Mesendoderm (in vitro differentiated cells): Measurements from ENCODE around the gene SETD5.

Experiments used
- DNase-seq: peaks from one replicate; pipeline ENCODE4 v3.0.0; 2013
- H2AK5ac ChIP-seq: 2 replicates; pipeline ENCODE4 v1.6.1; 2013; ENCODE audit warnings: low read length, inconsistent platforms
- H2BK120ac ChIP-seq: 2 replicates; pipeline ENCODE4 v1.6.1; 2013; ENCODE audit warnings: low read depth, mild to moderate bottlenecking, low read length, moderate library complexity, mixed read lengths
- H2BK15ac ChIP-seq: replicated peaks from 2 replicates; pipeline ENCODE4 v1.6.1; 2013; ENCODE audit warnings: low read depth, mild to moderate bottlenecking, moderate library complexity
- H2BK5ac ChIP-seq: 2 replicates; pipeline ENCODE4 v1.6.1; 2013; ENCODE audit warnings: low read length, inconsistent platforms
- H3K18ac ChIP-seq: 2 replicates; pipeline ENCODE4 v1.6.1; 2013; ENCODE audit warnings: mild to moderate bottlenecking, low read length, mixed read lengths
- H3K23ac ChIP-seq: one replicate; pipeline ENCODE4 v1.6.1; 2013; ENCODE audit warnings: low read length
- H3K27ac ChIP-seq: 2 replicates; pipeline ENCODE4 v1.5.1; 2013; ENCODE audit warnings: low read depth, mild to moderate bottlenecking, inconsistent platforms, low read length, moderate library complexity
- H3K27me3 ChIP-seq: 2 replicates; pipeline ENCODE4 v1.6.1; 2013; ENCODE audit warnings: low read length, control low read depth, mild to moderate bottlenecking, inconsistent platforms; ENCODE audit not compliant: insufficient read depth, poor library complexity
- H3K36me3 ChIP-seq: 2 replicates; pipeline ENCODE4 v1.6.1; 2013; ENCODE audit warnings: low read length, inconsistent platforms; ENCODE audit not compliant: control insufficient read depth, insufficient read depth
- H3K4ac ChIP-seq: one replicate; pipeline ENCODE4 v1.6.1; 2013; ENCODE audit warnings: low read depth, mild to moderate bottlenecking, low read length, moderate library complexity
- H3K4me1 ChIP-seq: 2 replicates; pipeline ENCODE4 v1.6.1; 2013; ENCODE audit warnings: low read depth, low read length, inconsistent platforms; ENCODE audit not compliant: control insufficient read depth
- H3K4me2 ChIP-seq: 2 replicates; pipeline ENCODE4 v1.6.1; 2013; ENCODE audit warnings: low read length
- H3K4me3 ChIP-seq: 2 replicates; pipeline ENCODE4 v1.5.1; 2013; ENCODE audit warnings: mild to moderate bottlenecking, low read length
- H3K56ac ChIP-seq: one replicate; pipeline ENCODE4 v1.6.1; 2013; ENCODE audit warnings: low read length
- H3K79me1 ChIP-seq: 2 replicates; pipeline ENCODE4 v1.6.1; 2013; ENCODE audit warnings: low read length, inconsistent platforms
- H3K79me2 ChIP-seq: 2 replicates; pipeline ENCODE4 v1.6.1; 2013; ENCODE audit warnings: mild to moderate bottlenecking, low read length; ENCODE audit not compliant: control insufficient read depth, insufficient read depth
- H3K9ac ChIP-seq: 2 replicates; pipeline ENCODE4 v1.6.1; 2013; ENCODE audit warnings: low read length, inconsistent platforms
- H4K5ac ChIP-seq: one replicate; pipeline ENCODE4 v1.6.1; 2013; ENCODE audit warnings: low read length
- H4K8ac ChIP-seq: one replicate; pipeline ENCODE4 v1.6.1; 2013; ENCODE audit warnings: low read depth, mild to moderate bottlenecking, control low read depth, low read length, moderate library complexity
- WGBS: extraction: QIAGEN DNeasy Blood & Tissue Kit; methylation state at CpG from one replicate; pipeline ENCODE4 v1.1.7; 2013; ENCODE audit warnings: low lambda C conversion rate, missing lambda C conversion rate; ENCODE audit not compliant: insufficient coverage; ENCODE audit errors: extremely low coverage; 5-methylcytosine and 5-hydroxymethylcytosine counted together

SETD5 gene

DNA sequence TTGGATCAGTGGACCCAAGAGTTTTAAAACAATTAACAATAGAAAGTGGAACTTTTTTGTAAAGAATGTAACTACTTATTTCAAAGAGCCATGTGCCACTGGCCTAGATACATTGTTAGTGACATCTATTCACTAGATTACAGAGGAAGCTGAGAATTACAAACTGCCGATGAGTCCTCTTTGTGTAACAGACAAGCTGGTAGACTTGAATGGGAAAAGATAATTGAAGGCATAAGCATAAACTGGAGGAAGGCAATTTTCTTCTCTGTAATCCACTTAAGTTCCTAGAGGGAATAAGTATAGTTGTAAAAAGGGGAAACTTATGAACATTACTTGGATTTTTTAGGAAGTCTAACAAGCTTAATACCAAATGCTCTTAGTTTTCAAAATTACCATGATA lies 19.4 kb upstream of the SETD5 start:
- DNase-seq, result no peak
- no peak overlapping the region for H3K4ac ChIP-seq
- no peak overlapping the region for H2BK15ac ChIP-seq
- H3K4me2 ChIP-seq, result no peak overlapping the region
- H2BK120ac ChIP-seq, result no peak overlapping the region
- no peak overlapping the region for H3K4me3 ChIP-seq
- H2BK5ac ChIP-seq, result no peak overlapping the region
- H3K27me3 ChIP-seq, result no peaks in the 10 kb centered on the region
- no CpG with 5 or more reads among the region's 1 CpG for WGBS
- no peak overlapping the region for H3K56ac ChIP-seq
- H3K18ac ChIP-seq, result no peak overlapping the region
- no peak overlapping the region for H2AK5ac ChIP-seq
- no peak overlapping the region for H3K9ac ChIP-seq
- peaks cover 2% of the 10 kb centered on the region for H3K36me3 ChIP-seq
- no peak overlapping the region for H3K23ac ChIP-seq
- H3K27ac ChIP-seq, result no peak overlapping the region
- H3K79me2 ChIP-seq, result no peaks in the 10 kb centered on the region
- no peaks in the 10 kb centered on the region for H3K4me1 ChIP-seq
- no peak overlapping the region for H4K5ac ChIP-seq
- no peaks in the 10 kb centered on the region for H3K79me1 ChIP-seq
- no peak overlapping the region for H4K8ac ChIP-seq

DNA sequence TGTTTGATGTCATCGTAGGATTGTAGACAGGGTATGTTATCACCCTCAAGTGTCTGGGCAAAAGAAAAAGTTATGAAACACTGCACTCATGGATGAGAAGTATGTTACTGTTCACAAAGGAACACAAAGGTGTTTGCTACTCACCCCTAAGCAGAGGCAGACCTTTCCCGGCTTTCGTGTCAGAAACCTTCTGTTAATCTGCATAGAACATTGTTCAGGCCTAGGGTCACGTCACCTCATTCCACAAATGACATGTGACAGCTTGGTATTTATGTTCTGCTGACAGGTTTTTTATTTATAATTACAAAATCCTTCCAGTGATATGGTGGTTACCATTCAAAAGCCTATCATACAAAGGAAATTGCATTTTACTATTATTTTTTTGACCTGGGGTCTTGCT lies 18.1 kb upstream of the SETD5 start:
- no peak overlapping the region for H2AK5ac ChIP-seq

DNA sequence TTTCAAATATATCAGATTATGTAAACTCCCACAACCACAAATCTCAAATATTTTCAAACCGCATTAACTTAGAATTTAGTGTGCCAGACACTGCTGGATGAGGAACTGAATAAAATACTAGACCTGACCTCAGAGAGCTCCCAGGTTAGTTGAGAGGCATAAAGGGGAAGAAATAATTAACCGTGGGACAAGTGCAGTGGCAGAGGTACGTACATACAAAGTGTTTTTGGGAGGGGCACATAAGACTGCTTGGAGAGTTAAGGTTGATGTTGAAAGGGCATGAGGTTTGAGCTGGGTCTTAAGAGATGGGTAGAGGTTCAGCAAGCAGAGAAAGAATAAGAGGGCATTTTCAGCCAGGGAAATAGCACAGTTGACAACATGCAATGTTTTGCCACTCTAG lies 17.4 kb upstream of the SETD5 start:
- Histone ChIP-seq H3K27ac (no peak overlapping the region), H3K23ac (no peak overlapping the region), H4K8ac (no peak overlapping the region), H3K36me3 (peaks cover 2% of the 10 kb centered on the region), H2BK15ac (no peak overlapping the region), H2BK5ac (no peak overlapping the region), H4K5ac (no peak overlapping the region), H3K4me3 (no peak overlapping the region), H3K9ac (no peak overlapping the region), H3K56ac (no peak overlapping the region), H3K4me1 (no peaks in the 10 kb centered on the region), H3K4ac (no peak overlapping the region), H2BK120ac (no peak overlapping the region), H3K18ac (no peak overlapping the region), H2AK5ac (no peak overlapping the region), H3K79me2 (no peaks in the 10 kb centered on the region), H3K4me2 (no peak overlapping the region), H3K79me1 (no peaks in the 10 kb centered on the region), H3K27me3 (no peaks in the 10 kb centered on the region)
- WGBS, result 100% methylated on average over 1 of the region's 3 CpGs
- no peak for DNase-seq

More for the DNA sequence above, 18.1 kb upstream of the SETD5 start:
- no peaks in the 10 kb centered on the region for H3K27me3 ChIP-seq
- H3K27ac ChIP-seq, result no peak overlapping the region
- H4K8ac ChIP-seq, result no peak overlapping the region
- no peak overlapping the region for H3K4me3 ChIP-seq
- no peak overlapping the region for H3K23ac ChIP-seq
- no peak overlapping the region for H3K18ac ChIP-seq
- no peak overlapping the region for H3K9ac ChIP-seq
- H3K4me1 ChIP-seq, result no peaks in the 10 kb centered on the region
- no CpG with 5 or more reads among the region's 4 CpGs for WGBS
- H2BK120ac ChIP-seq, result no peak overlapping the region
- peaks cover 2% of the 10 kb centered on the region for H3K36me3 ChIP-seq
- H2BK15ac ChIP-seq, result no peak overlapping the region
- no peak overlapping the region for H3K4me2 ChIP-seq
- H3K79me2 ChIP-seq, result no peaks in the 10 kb centered on the region
- H3K56ac ChIP-seq, result no peak overlapping the region
- no peak overlapping the region for H4K5ac ChIP-seq
- DNase-seq, result no peak
- H3K4ac ChIP-seq, result no peak overlapping the region
- H3K79me1 ChIP-seq, result no peaks in the 10 kb centered on the region
- H2BK5ac ChIP-seq, result no peak overlapping the region

DNA sequence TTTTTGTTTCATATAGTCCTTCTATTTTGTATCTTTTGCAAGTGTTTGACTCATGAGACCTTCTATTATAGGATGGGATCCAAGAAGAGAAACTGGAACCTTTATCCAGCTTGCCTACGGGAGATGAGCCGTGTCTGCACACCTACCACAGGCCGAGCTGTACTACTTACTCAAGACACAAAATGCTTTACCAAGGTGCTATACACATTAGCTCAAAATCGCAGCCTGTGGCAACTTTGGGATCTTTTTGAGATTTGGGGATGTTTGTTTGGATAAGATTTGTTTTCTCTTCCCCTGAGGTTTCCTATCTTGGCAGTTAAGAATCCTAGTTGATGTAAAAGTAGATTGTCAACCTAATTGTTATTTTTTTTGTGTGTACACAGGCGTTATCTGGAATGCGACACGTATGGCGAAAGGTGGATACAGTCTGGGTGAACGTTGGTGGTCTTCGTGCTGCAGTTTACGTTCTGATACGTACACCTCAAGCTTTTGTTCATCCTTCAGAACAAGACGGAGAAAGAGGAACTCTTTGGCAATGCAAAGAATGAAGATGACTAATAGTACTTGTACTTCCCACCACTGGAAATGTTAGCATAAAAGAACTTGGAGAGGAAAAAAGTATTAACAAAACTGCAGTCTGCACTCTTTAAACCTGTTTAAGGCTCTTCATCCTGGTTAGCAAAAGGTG lies 13.1 kb upstream of the SETD5 start:
- Histone ChIP-seq H3K9ac (no peak overlapping the region), H3K4me1 (no peaks in the 10 kb centered on the region), H2AK5ac (no peak overlapping the region), H3K56ac (no peak overlapping the region), H3K36me3 (peaks cover 4% of the 10 kb centered on the region), H3K79me2 (no peaks in the 10 kb centered on the region), H4K5ac (no peak overlapping the region), H4K8ac (no peak overlapping the region), H3K27ac (no peak overlapping the region), H3K4ac (no peak overlapping the region), H3K18ac (no peak overlapping the region), H2BK15ac (no peak overlapping the region), H2BK120ac (no peak overlapping the region), H3K4me2 (no peak overlapping the region), H2BK5ac (no peak overlapping the region), H3K4me3 (no peak overlapping the region), H3K23ac (no peak overlapping the region), H3K79me1 (no peaks in the 10 kb centered on the region), H3K27me3 (no peaks in the 10 kb centered on the region)
- no peak for DNase-seq
- WGBS, result no CpG with 5 or more reads among the region's 13 CpGs

DNA sequence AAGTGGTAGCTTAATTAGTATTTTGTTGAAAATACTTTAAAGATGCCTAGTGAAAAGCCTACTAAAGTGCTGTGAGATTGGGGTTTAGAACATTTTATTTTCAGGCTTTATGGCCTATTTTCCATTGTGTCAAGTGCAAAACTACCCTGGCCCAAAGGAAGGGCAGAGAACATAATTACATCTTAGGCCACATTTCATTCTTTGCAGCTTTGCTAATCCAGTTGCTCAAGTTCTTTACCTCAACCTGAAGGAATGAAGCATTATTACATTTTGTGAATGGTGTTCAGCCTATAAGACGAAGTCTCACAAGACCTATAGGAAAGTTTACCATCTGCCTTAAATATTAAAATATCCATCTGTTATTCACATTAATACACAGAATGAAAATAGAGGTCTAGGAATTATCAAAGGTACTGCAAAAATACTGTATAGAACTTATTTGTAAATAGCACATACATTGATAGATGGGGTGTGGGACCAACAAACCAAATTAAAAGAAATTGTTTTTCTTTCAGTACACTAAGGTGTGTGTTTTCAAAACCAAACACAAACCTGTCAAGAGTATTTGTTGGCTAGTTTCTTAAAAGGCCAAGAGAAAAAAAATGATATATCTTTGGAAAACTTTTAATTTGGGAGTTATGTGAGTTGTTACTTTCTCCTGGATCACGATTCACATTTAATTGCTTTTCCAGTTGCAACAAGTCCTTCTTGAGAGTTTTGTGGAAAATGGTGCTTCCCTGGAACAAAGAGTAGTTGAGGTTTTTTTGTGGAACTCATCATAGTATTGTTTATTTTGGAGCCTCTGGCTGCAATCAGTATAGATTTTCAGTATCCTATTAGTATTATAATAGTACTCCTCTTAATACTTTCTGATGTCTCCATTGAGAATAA lies 12.0 kb upstream of the SETD5 start:
- no peak overlapping the region for H3K27ac ChIP-seq
- no peak overlapping the region for H4K8ac ChIP-seq
- peaks cover 2% of the 10 kb centered on the region for H3K36me3 ChIP-seq
- H3K23ac ChIP-seq, result no peak overlapping the region
- no peak overlapping the region for H3K18ac ChIP-seq
- H2BK5ac ChIP-seq, result no peak overlapping the region
- H2BK120ac ChIP-seq, result no peak overlapping the region
- no peaks in the 10 kb centered on the region for H3K27me3 ChIP-seq
- no peaks in the 10 kb centered on the region for H3K79me1 ChIP-seq
- DNase-seq, result no peak
- H3K4me3 ChIP-seq, result no peak overlapping the region
- H2BK15ac ChIP-seq, result no peak overlapping the region
- no peak overlapping the region for H4K5ac ChIP-seq
- peaks cover 3% of the 10 kb centered on the region for H3K79me2 ChIP-seq
- H2AK5ac ChIP-seq, result no peak overlapping the region
- WGBS, result no CpG with 5 or more reads among the region's 2 CpGs
- no peak overlapping the region for H3K9ac ChIP-seq
- no peak overlapping the region for H3K4me2 ChIP-seq
- no peaks in the 10 kb centered on the region for H3K4me1 ChIP-seq
- no peak overlapping the region for H3K4ac ChIP-seq
- H3K56ac ChIP-seq, result no peak overlapping the region
